Measurements from ENCODE around the gene USP27X. TPM values are rescaled to one million over a fixed set of nuclear protein-coding genes. Genes with fewer than 3 reads are reported as not detected.

The USP27X gene
- total RNA-seq, result 2.2 and 3.0 TPM in 2 replicates

GRCh38 chrX:49878834-49879655 is at the start of gene USP27X:
USP27X (plus strand) TSS chrX:49879484; CDS start chrX:49880308, 824 bp downstream.
- peak in 1 of 2 donors; percentile 68 for DNase-seq (ENCODE audit: low read depth in 2 of 2)

- DNase-seq (ENCODE audit: low read depth in 2 of 2), result peak; percentile 15 to 34
Measured at GRCh38 chrX:49838374-49838773, 40.9 kb upstream of the USP27X start.

GRCh38 chrX:49840679-49841078 is 38.6 kb upstream of the USP27X start:
- peak; percentile 77 to 81 for DNase-seq (ENCODE audit: low read depth in 2 of 2)

GRCh38 chrX:49842621-49843020 is 36.7 kb upstream of the USP27X start:
- DNase-seq (ENCODE audit: low read depth in 2 of 2), result no peak

GRCh38 chrX:49844611-49845010 is 34.7 kb upstream of the USP27X start:
- no peak for DNase-seq (ENCODE audit: low read depth in 2 of 2)

- DNase-seq (ENCODE audit: low read depth in 2 of 2), result no peak
Measured at GRCh38 chrX:49845701-49846403, 33.4 kb upstream of the USP27X start.

GRCh38 chrX:49846522-49846921 is 32.8 kb upstream of the USP27X start:
- DNase-seq (ENCODE audit: low read depth in 2 of 2), result no peak

- no peak for DNase-seq (ENCODE audit: low read depth in 2 of 2)
Measured at GRCh38 chrX:49848275-49848674, 31.0 kb upstream of the USP27X start.

GRCh38 chrX:49850028-49850427 is 29.3 kb upstream of the USP27X start:
- no peak for DNase-seq (ENCODE audit: low read depth in 2 of 2)

- no peak for DNase-seq (ENCODE audit: low read depth in 2 of 2)
Measured at GRCh38 chrX:49853661-49854060, 25.6 kb upstream of the USP27X start.

GRCh38 chrX:49856819-49857218 is 22.5 kb upstream of the USP27X start:
- no peak for DNase-seq (ENCODE audit: low read depth in 2 of 2)

GRCh38 chrX:49858341-49858740 is 20.9 kb upstream of the USP27X start:
- DNase-seq (ENCODE audit: low read depth in 2 of 2), result peak; percentile 81 to 89

GRCh38 chrX:49859491-49859890 is 19.8 kb upstream of the USP27X start:
- no peak for DNase-seq (ENCODE audit: low read depth in 2 of 2)

- DNase-seq (ENCODE audit: low read depth in 2 of 2), result no peak
Measured at GRCh38 chrX:49860867-49861535, 18.3 kb upstream of the USP27X start.

GRCh38 chrX:49862093-49862492 is 17.2 kb upstream of the USP27X start:
- no peak for DNase-seq (ENCODE audit: low read depth in 2 of 2)

- DNase-seq (ENCODE audit: low read depth in 2 of 2), result no peak
Measured at GRCh38 chrX:49868739-49869138, 10.5 kb upstream of the USP27X start.

GRCh38 chrX:49876750-49877149 is 2.5 kb upstream of the USP27X start:
- DNase-seq (ENCODE audit: low read depth in 2 of 2), result peak in 1 of 2 donors; percentile 36

- peak in 1 of 2 donors; percentile 7 for DNase-seq (ENCODE audit: low read depth in 2 of 2)
Measured at GRCh38 chrX:49877397-49878101, 1.7 kb upstream of the USP27X start.

GRCh38 chrX:49878128-49878833 is 1.0 kb upstream of the USP27X start:
- DNase-seq (ENCODE audit: low read depth in 2 of 2), result no peak

- peak in 1 of 2 donors; percentile 7 for DNase-seq (ENCODE audit: low read depth in 2 of 2)
Measured at GRCh38 chrX:49879656-49880277, 483 bp downstream of the USP27X start.
